ENCODE measurements around the gene ZMYM5. TPM values are rescaled to one million over a fixed set of nuclear protein-coding genes. Genes with fewer than 3 reads are reported as not detected.

The ZMYM5 gene
- total RNA-seq, 1 donor from 2014 or later = 22.5 TPM

DNA sequence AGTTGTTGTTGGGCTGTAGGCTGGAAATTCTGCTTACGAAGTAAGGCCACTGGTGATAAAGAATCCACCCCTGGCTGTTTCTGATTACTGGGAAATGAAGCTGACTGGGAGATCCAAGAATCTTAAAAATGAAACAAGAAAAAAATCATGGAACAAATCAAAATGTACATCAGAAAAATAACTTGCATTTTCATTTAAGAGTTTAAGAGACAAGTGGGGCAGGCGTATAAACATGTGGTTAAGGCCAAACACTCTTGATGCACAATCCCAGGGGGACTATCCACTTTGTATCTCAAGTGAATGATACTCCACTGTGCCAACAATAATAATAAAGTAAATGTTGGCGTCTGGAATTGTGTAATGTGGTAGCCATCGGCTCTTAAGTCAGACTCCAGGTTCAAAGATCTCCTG, 24.6 kb downstream of the ZMYM5 start:
- H3K27ac Mint-ChIP-seq = no peak overlapping the region
- DNase-seq (ENCODE audit: low spot score in 2 of 2, unreplicated experiment in 2 of 2) = no peak
- TF ChIP-seq CTCF (IDR thresholded peaks at IDR 0.05; ENCODE audit: unreplicated experiment) = no peak
- peaks cover 30% of the 10 kb centered on the region for H3K36me3 Mint-ChIP-seq
- no peaks in the 10 kb centered on the region for H3K9me3 Mint-ChIP-seq
- H3K4me1 Mint-ChIP-seq = no peaks in the 10 kb centered on the region
- no peaks in the 10 kb centered on the region for H3K27me3 Mint-ChIP-seq (ENCODE audit: low read depth)
- no peak overlapping the region for H3K4me3 Mint-ChIP-seq

- Mint-ChIP-seq H3K4me3 (no peak overlapping the region), H3K36me3 (peaks cover 37% of the 10 kb centered on the region), H3K4me1 (no peaks in the 10 kb centered on the region), H3K27me3 (ENCODE audit: low read depth) (no peaks in the 10 kb centered on the region), H3K27ac (no peak overlapping the region), H3K9me3 (no peaks in the 10 kb centered on the region)
- no peak for TF ChIP-seq CTCF (IDR thresholded peaks at IDR 0.05; ENCODE audit: unreplicated experiment)
- DNase-seq (ENCODE audit: low spot score in 2 of 2, unreplicated experiment in 2 of 2) = no peak
These were observed 27.0 kb downstream of the ZMYM5 start for GRCh38 chr13:19836472-19836871.

GRCh38 chr13:19834704-19835103, 28.7 kb downstream of the ZMYM5 start:
- peaks cover 40% of the 10 kb centered on the region for H3K36me3 Mint-ChIP-seq
- H3K4me3 Mint-ChIP-seq = no peak overlapping the region
- no peaks in the 10 kb centered on the region for H3K27me3 Mint-ChIP-seq (ENCODE audit: low read depth)
- H3K27ac Mint-ChIP-seq = no peak overlapping the region
- H3K4me1 Mint-ChIP-seq = no peaks in the 10 kb centered on the region
- TF ChIP-seq CTCF (IDR thresholded peaks at IDR 0.05; ENCODE audit: unreplicated experiment) = no peak
- H3K9me3 Mint-ChIP-seq = no peaks in the 10 kb centered on the region
- DNase-seq (ENCODE audit: low spot score in 2 of 2, unreplicated experiment in 2 of 2) = no peak

- Mint-ChIP-seq H3K36me3 (peaks cover 42% of the 10 kb centered on the region), H3K27ac (no peak overlapping the region), H3K4me3 (no peak overlapping the region), H3K4me1 (peaks cover 4% of the 10 kb centered on the region), H3K27me3 (ENCODE audit: low read depth) (no peaks in the 10 kb centered on the region), H3K9me3 (peaks cover 3% of the 10 kb centered on the region)
- TF ChIP-seq CTCF (IDR thresholded peaks at IDR 0.05; ENCODE audit: unreplicated experiment) = no peak
- no peak for DNase-seq (ENCODE audit: low spot score in 2 of 2, unreplicated experiment in 2 of 2)
These were observed 40.8 kb downstream of the ZMYM5 start for GRCh38 chr13:19822673-19823072.

DNA sequence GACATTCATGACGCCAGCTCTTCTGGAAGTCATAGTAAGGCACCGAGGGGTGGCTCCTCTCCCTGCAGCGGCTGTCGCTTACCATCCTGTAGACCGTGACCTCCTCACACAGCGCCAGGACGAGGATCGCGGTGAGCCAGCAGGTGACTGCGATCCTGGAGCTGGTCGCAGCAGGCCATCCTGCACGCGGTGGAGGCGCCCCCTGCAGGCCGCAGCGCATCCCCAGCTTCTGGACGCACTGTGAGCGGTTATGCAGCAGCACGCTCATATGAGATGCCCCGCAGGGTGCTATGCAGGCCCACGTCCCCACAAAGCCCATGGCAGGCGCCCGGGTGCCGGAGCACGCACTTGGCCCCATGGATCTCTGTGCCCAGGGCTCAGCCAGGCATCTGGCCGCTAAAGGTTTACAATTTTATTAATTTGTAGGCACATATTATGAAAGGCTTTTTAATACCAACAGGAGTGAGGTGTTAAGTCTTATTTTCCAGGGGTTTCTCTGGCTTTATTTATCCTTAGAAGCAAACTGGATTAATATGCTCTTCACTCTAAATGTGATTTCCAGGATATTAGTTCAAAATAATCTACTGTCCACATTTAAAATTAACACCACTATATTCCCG, 45.1 kb downstream of the ZMYM5 start:
- Mint-ChIP-seq H3K27me3 (ENCODE audit: low read depth) (no peaks in the 10 kb centered on the region), H3K4me1 (peaks cover 4% of the 10 kb centered on the region), H3K36me3 (peaks cover 21% of the 10 kb centered on the region), H3K9me3 (peaks cover 3% of the 10 kb centered on the region), H3K4me3 (no peak overlapping the region), H3K27ac (no peak overlapping the region)
- TF ChIP-seq CTCF (IDR thresholded peaks at IDR 0.05; ENCODE audit: unreplicated experiment) = peak; percentile 77
- DNase-seq (ENCODE audit: low spot score in 2 of 2, unreplicated experiment in 2 of 2) = peak; percentile 47 to 83
